Fibroblast of the aortic adventitia (primary cell): ENCODE measurements around the gene SMTNL2. TPM values are rescaled to one million over a fixed set of nuclear protein-coding genes. Genes with fewer than 3 reads are reported as not detected.
A peak's percentile ranks its signal among the peaks of the same experiment; 100 is the strongest.

ENCODE experiments used
- DNase-seq: peaks from one replicate; pipeline ENCODE4 v3.0.0-alpha.2; 2010; ENCODE audit warnings: low read depth
- H3K4me3 ChIP-seq: 2 replicates; pipeline ENCODE4 v1.5.1; 2011; ENCODE audit warnings: low read depth, mild to moderate bottlenecking, control low read depth, low read length, moderate library complexity
- total RNA-seq: library from RNA; depleted of rRNA; stranded (reverse); fragments of >200 nt; gene quantifications from 2 replicates; pipeline ENCODE4 v1.2.3, GENCODE V29; 2012; ENCODE audit warnings: low replicate concordance
- TF ChIP-seq, protein P1 (sequence below): IDR thresholded peaks from 2 replicates; pipeline ENCODE4 v1.5.1; 2011; ENCODE audit warnings: mild to moderate bottlenecking, low read length, control low read depth, inconsistent platforms; ENCODE audit not compliant: insufficient read depth

The SMTNL2 gene
- total RNA-seq, 1 donor, result not detected

DNA sequence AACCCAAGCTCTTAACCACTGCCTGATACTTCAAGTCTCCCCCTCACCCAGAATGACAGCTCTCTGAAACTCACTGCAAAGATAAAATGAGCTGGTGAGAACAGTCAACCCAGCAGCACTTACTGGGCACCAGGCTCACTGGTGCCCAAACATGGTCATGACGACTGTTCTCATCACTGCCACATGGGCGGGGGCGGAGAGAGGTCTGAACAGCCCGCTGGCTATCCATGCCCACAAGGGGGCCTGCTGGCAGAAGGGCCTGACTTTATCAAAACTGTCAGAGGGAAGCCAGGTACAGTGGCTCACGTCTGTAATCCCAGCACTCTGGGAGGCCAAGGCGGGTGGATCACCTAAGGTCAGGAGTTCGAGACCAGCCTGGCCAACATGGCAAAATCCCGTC lies 33.2 kb upstream of the SMTNL2 start:
- TF ChIP-seq, protein P1, sequence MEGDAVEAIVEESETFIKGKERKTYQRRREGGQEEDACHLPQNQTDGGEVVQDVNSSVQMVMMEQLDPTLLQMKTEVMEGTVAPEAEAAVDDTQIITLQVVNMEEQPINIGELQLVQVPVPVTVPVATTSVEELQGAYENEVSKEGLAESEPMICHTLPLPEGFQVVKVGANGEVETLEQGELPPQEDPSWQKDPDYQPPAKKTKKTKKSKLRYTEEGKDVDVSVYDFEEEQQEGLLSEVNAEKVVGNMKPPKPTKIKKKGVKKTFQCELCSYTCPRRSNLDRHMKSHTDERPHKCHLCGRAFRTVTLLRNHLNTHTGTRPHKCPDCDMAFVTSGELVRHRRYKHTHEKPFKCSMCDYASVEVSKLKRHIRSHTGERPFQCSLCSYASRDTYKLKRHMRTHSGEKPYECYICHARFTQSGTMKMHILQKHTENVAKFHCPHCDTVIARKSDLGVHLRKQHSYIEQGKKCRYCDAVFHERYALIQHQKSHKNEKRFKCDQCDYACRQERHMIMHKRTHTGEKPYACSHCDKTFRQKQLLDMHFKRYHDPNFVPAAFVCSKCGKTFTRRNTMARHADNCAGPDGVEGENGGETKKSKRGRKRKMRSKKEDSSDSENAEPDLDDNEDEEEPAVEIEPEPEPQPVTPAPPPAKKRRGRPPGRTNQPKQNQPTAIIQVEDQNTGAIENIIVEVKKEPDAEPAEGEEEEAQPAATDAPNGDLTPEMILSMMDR, result no peak
- DNase-seq, result no peak
- H3K4me3 ChIP-seq, result no peak overlapping the region

- TF ChIP-seq, protein P1, result no peak
- H3K4me3 ChIP-seq, result no peak overlapping the region
- no peak for DNase-seq
These were observed 32.4 kb upstream of the SMTNL2 start for GRCh38 chr17:4551796-4552525.

GRCh38 chr17:4553669-4554068 lies 30.7 kb upstream of the SMTNL2 start:
- H3K4me3 ChIP-seq, result peak overlapping the region; percentile 80
- no peak for DNase-seq
- TF ChIP-seq, protein P1, result no peak

DNA sequence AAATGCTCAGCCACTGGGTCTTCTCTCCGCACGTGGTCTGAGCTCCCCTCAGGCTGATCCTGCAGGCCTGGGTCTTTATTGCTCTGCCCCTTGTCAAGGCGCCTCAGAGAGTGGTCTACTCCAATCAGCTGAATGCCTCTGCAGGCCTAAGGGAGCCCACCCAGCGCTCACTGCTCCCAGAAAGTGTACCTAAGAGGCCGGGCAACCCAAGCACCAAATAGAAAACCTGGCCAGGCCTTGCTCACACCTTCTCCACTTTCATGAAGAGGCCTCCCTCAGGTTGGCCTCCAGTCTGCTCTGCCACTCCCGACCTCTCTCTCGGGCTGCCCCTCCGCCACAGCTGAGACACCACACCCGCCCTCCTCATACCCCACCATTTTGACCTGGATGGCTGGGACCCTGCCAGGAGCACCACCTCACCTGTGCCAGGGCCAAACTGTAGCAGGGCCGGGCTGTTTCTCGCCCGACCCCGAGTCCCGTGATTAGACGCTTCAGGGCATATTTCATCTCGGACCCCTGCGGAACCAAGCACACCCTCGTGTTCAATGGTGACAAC lies 29.8 kb upstream of the SMTNL2 start:
- no peak for DNase-seq

GRCh38 chr17:4554997-4555799 lies 29.1 kb upstream of the SMTNL2 start, which contains the start of gene MYBBP1A:
TSS of gene MYBBP1A (minus strand) at chr17:4555384. CDS start at chr17:4555324, 60 bp downstream.
- peak; percentile 94 for DNase-seq
- TF ChIP-seq, protein P1, result peak; percentile 25
- H3K4me3 ChIP-seq, result peak within 1 kb of the TSS; percentile 80

More for the DNA sequence above, 29.8 kb upstream of the SMTNL2 start:
- H3K4me3 ChIP-seq, result peak overlapping the region; percentile 80
- TF ChIP-seq, protein P1, result no peak

GRCh38 chr17:4555873-4556759 lies 28.2 kb upstream of the SMTNL2 start:
- peak overlapping the region; percentile 80 for H3K4me3 ChIP-seq
- TF ChIP-seq, protein P1, result no peak
- DNase-seq, result no peak
